SK-N-SH treated with all-trans-retinoic acid at 6 μM for 48 hours (cell line): ENCODE data around the gene SMIM31.

ENCODE experiments used
- ATAC-seq: fragments of 200-7000 bp; cut with Tn5 transposase; 3 replicates; pipeline ENCODE4 v1.9.1; 2020; ENCODE audit warnings: mild to moderate bottlenecking, moderate library complexity
- ARNTL ChIP-seq: fragments of 450-650 bp; formaldehyde crosslinking; IDR thresholded peaks from 2 replicates; pipeline ENCODE4 v1.5.0; 2020; ENCODE audit warnings: low read depth, mild to moderate bottlenecking, moderate library complexity, borderline replicate concordance
- BACH2 ChIP-seq: fragments of 250-450 bp; sonication (Bioruptor Pico); IDR thresholded peaks from 2 replicates; pipeline ENCODE4 v1.9.0; 2021; ENCODE audit warnings: mild to moderate bottlenecking, borderline replicate concordance
- CSDC2 ChIP-seq: fragments of 250-450 bp; sonication (Bioruptor Pico); IDR thresholded peaks from 2 replicates; pipeline ENCODE4 v1.5.0; 2020; ENCODE audit warnings: mild to moderate bottlenecking, moderate library complexity
- ESRRG ChIP-seq: fragments of 250-450 bp; sonication (Bioruptor Pico); IDR thresholded peaks from 2 replicates; pipeline ENCODE4 v1.6.1; 2021; ENCODE audit warnings: mild to moderate bottlenecking
- GLIS3 ChIP-seq: fragments of 250-450 bp; sonication (Bioruptor Pico); IDR thresholded peaks from 2 replicates; pipeline ENCODE4 v1.5.0; 2020; ENCODE audit warnings: mild to moderate bottlenecking, moderate library complexity
- ISL1 ChIP-seq: fragments of 250-450 bp; sonication (Bioruptor Pico); IDR thresholded peaks from 2 replicates; pipeline ENCODE4 v2.1.2; 2022; ENCODE audit warnings: mild to moderate bottlenecking, moderate library complexity
- RARB ChIP-seq: fragments of 250-450 bp; sonication (Bioruptor Pico); IDR thresholded peaks from 2 replicates; pipeline ENCODE4 v1.8.0; 2021; ENCODE audit warnings: mild to moderate bottlenecking, moderate library complexity
- SNAI2 ChIP-seq: fragments of 250-450 bp; sonication (Bioruptor Pico); IDR thresholded peaks from 2 replicates; pipeline ENCODE4 v1.5.0; 2020; ENCODE audit warnings: mild to moderate bottlenecking, moderate library complexity
- TCF4 ChIP-seq: fragments of 250-450 bp; sonication (Bioruptor Pico); IDR thresholded peaks from 2 replicates; pipeline ENCODE4 v1.8.0; 2021; ENCODE audit warnings: mild to moderate bottlenecking, moderate library complexity, borderline replicate concordance
- TOX ChIP-seq: fragments of 250-450 bp; sonication (Bioruptor Pico); IDR thresholded peaks from 2 replicates; pipeline ENCODE4 v1.8.0; 2021; ENCODE audit warnings: mild to moderate bottlenecking, moderate library complexity, borderline replicate concordance
- ZC3H10 ChIP-seq: fragments of 250-450 bp; sonication (Bioruptor Pico); IDR thresholded peaks from 2 replicates; pipeline ENCODE4 v1.5.1; 2021; ENCODE audit warnings: mild to moderate bottlenecking, moderate library complexity
- ZFP3 ChIP-seq: fragments of 250-450 bp; sonication (Bioruptor Pico); IDR thresholded peaks from 2 replicates; pipeline ENCODE4 v1.5.0; 2020; ENCODE audit warnings: mild to moderate bottlenecking, moderate library complexity
- ZFP30 ChIP-seq: fragments of 450-650 bp; formaldehyde crosslinking; IDR thresholded peaks from 2 replicates; pipeline ENCODE4 v1.5.0; 2022; ENCODE audit warnings: mild to moderate bottlenecking, moderate library complexity
- ZNF565 ChIP-seq: fragments of 450-650 bp; formaldehyde crosslinking; conservative IDR thresholded peaks from 2 replicates; pipeline ENCODE4 v1.5.0; 2020; ENCODE audit warnings: low read depth, mild to moderate bottlenecking, moderate library complexity
- ZNF70 ChIP-seq: fragments of 450-650 bp; formaldehyde crosslinking; IDR thresholded peaks from 2 replicates; pipeline ENCODE4 v1.5.0; 2020; ENCODE audit warnings: mild to moderate bottlenecking, moderate library complexity
- ZNF8 ChIP-seq: fragments of 450-650 bp; formaldehyde crosslinking; IDR thresholded peaks from 2 replicates; pipeline ENCODE4 v1.5.0; 2020; ENCODE audit warnings: mild to moderate bottlenecking, moderate library complexity
- TF ChIP-seq, protein P1 (sequence below): fragments of 250-450 bp; sonication (Bioruptor Pico); IDR thresholded peaks from 2 replicates; pipeline ENCODE4 v1.8.0; 2021; ENCODE audit warnings: low read depth, mild to moderate bottlenecking, moderate library complexity, borderline replicate concordance
- TF ChIP-seq, protein P2 (sequence below): fragments of 250-450 bp; sonication (Bioruptor Pico); IDR thresholded peaks from 2 replicates; pipeline ENCODE4 v1.5.0; 2020; ENCODE audit warnings: mild to moderate bottlenecking, moderate library complexity
- TF ChIP-seq, protein P3 (sequence below): fragments of 250-450 bp; sonication (Bioruptor Pico); IDR thresholded peaks from 2 replicates; pipeline ENCODE4 v1.5.1; 2020; ENCODE audit warnings: low read depth, mild to moderate bottlenecking, moderate library complexity
- TF ChIP-seq, protein P4 (sequence below): fragments of 250-450 bp; sonication (Bioruptor Pico); IDR thresholded peaks from 2 replicates; pipeline ENCODE4 v1.5.1; 2021; ENCODE audit warnings: mild to moderate bottlenecking, moderate library complexity

The SMIM31 gene

DNA sequence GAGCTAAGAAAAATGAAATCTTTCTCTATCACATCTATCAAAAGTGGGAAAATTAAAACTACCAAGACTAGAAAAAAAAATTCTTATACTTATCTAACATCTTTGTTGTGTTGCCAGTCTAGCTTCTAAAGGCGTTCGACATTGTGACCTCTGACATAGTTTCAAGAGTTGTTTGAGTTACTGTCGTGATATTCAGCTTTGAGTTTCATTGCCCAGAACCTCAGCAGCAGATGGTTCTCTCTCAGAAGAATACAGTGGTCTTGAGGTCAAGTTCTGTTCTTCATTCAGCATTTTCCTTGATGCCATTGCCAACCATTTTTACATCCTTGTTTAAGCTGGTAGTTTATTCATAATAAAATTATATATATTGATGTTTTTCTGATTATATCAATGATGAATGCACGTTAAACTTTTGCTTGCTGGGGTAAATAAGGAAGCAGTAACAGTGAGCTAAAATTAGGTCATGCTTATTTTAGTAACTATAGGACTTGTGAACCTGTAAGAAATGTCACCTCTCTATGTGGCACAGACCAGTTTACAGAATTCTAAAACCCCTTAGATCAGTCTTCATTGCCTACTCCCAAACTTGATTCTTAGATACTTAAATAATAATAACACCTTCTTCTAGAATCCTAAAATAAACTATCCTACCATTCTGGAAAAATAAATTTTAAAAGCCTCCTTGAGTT is 23.1 kb upstream of the SMIM31 start:
- no peak for ATAC-seq

DNA sequence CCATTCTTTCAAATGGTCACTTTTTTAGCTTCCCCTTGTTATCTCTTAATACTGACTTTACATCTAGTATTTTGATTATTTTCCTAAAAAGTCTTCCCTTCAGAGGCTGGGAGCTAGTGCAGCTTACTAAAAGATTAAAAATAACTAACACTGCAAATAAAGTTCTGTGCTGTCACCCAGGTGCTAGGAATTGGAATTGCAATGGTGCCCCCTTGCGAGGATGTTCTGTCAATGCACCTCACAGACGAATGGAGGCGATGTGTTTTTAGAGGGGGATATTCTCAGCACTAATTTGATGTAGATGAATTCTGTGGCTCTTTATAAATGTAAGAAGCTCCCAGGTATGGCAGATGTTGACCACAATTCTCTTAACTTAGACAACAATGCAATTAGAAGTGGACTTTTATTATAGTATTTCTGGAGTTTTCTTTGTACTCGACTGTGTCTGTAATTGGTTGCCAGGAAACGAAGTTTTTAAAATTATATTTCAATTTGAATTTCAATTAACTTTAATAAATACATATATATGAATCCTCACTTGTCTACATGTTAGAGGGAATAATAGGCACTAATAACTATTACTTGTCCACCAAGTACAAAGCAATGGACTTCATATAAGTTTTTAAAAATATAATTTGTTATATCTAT is 22.0 kb upstream of the SMIM31 start:
- TF ChIP-seq TOX (no peak), ZNF565 (no peak), ZNF8 (CRISPR knock-in tag) (no peak), CSDC2 (no peak), SNAI2 (CRISPR knock-in tag) (no peak), ESRRG (CRISPR knock-in tag) (no peak), ARNTL (CRISPR knock-in tag) (no peak), GLIS3 (CRISPR knock-in tag) (no peak), ZFP3 (CRISPR knock-in tag) (no peak), BACH2 (no peak)
- TF ChIP-seq, protein P1, sequence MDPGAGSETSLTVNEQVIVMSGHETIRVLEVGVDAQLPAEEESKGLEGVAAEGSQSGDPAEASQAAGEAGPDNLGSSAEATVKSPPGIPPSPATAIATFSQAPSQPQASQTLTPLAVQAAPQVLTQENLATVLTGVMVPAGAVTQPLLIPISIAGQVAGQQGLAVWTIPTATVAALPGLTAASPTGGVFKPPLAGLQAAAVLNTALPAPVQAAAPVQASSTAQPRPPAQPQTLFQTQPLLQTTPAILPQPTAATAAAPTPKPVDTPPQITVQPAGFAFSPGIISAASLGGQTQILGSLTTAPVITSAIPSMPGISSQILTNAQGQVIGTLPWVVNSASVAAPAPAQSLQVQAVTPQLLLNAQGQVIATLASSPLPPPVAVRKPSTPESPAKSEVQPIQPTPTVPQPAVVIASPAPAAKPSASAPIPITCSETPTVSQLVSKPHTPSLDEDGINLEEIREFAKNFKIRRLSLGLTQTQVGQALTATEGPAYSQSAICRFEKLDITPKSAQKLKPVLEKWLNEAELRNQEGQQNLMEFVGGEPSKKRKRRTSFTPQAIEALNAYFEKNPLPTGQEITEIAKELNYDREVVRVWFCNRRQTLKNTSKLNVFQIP (CRISPR knock-in tag), result no peak
- TF ChIP-seq, protein P2, sequence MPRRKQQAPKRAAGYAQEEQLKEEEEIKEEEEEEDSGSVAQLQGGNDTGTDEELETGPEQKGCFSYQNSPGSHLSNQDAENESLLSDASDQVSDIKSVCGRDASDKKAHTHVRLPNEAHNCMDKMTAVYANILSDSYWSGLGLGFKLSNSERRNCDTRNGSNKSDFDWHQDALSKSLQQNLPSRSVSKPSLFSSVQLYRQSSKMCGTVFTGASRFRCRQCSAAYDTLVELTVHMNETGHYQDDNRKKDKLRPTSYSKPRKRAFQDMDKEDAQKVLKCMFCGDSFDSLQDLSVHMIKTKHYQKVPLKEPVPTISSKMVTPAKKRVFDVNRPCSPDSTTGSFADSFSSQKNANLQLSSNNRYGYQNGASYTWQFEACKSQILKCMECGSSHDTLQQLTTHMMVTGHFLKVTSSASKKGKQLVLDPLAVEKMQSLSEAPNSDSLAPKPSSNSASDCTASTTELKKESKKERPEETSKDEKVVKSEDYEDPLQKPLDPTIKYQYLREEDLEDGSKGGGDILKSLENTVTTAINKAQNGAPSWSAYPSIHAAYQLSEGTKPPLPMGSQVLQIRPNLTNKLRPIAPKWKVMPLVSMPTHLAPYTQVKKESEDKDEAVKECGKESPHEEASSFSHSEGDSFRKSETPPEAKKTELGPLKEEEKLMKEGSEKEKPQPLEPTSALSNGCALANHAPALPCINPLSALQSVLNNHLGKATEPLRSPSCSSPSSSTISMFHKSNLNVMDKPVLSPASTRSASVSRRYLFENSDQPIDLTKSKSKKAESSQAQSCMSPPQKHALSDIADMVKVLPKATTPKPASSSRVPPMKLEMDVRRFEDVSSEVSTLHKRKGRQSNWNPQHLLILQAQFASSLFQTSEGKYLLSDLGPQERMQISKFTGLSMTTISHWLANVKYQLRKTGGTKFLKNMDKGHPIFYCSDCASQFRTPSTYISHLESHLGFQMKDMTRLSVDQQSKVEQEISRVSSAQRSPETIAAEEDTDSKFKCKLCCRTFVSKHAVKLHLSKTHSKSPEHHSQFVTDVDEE (CRISPR knock-in tag), result no peak
- TF ChIP-seq, protein P3, sequence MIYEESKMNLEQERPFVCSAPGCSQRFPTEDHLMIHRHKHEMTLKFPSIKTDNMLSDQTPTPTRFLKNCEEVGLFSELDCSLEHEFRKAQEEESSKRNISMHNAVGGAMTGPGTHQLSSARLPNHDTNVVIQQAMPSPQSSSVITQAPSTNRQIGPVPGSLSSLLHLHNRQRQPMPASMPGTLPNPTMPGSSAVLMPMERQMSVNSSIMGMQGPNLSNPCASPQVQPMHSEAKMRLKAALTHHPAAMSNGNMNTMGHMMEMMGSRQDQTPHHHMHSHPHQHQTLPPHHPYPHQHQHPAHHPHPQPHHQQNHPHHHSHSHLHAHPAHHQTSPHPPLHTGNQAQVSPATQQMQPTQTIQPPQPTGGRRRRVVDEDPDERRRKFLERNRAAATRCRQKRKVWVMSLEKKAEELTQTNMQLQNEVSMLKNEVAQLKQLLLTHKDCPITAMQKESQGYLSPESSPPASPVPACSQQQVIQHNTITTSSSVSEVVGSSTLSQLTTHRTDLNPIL (CRISPR knock-in tag), result no peak
- peak; percentile 77 for ATAC-seq

More for the DNA sequence above, 23.1 kb upstream of the SMIM31 start:
- TF ChIP-seq ARNTL (CRISPR knock-in tag), result no peak
- no peak for TF ChIP-seq GLIS3 (CRISPR knock-in tag)
- TF ChIP-seq, protein P4, sequence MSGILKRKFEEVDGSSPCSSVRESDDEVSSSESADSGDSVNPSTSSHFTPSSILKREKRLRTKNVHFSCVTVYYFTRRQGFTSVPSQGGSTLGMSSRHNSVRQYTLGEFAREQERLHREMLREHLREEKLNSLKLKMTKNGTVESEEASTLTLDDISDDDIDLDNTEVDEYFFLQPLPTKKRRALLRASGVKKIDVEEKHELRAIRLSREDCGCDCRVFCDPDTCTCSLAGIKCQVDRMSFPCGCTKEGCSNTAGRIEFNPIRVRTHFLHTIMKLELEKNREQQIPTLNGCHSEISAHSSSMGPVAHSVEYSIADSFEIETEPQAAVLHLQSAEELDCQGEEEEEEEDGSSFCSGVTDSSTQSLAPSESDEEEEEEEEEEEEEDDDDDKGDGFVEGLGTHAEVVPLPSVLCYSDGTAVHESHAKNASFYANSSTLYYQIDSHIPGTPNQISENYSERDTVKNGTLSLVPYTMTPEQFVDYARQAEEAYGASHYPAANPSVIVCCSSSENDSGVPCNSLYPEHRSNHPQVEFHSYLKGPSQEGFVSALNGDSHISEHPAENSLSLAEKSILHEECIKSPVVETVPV, result no peak

DNA sequence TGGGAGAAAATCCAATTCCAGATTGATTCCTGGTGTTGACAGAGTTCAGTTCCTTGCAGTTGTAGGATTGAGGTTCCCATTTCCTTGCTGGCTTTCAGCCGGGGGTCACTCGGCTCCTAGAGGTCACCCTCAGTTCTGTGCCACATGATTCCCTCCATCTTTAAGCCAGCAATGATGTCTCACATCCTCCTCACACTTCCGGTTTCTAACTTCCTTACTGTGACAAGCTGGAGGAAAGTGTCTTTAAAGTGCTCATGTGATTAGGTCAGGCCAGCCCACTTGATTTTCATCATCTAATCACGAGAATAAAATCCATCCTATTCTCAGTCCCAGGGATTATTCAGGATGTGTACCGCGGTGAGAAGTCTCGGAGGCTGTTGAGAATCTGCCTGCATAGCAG is 19.4 kb upstream of the SMIM31 start:
- TF ChIP-seq CSDC2, result no peak
- no peak for TF ChIP-seq ISL1
- TF ChIP-seq ZFP30 (CRISPR knock-in tag), result no peak
- TF ChIP-seq TOX, result no peak
- no peak for TF ChIP-seq ARNTL (CRISPR knock-in tag)
- ATAC-seq, result no peak

DNA sequence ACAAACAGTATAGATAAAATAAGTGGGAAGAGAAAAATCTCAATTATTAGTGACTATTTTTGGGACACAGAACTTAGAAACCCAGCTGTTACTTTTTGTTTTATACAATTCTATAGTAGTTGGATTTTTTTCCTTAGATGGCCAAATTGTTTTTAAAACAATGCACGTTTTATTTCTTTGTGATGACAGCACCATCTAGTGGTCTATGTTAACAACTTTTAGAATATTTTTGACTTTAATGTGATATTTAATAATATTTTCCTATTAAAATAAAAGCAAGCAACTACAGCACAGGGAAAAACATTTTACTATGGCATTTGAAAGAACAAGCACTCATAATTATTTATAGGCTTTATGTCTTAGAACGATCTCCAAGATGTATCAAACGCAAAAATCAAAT is 5.6 kb upstream of the SMIM31 start:
- ATAC-seq, result no peak
- TF ChIP-seq ZNF70 (CRISPR knock-in tag) (no peak), GLIS3 (CRISPR knock-in tag) (no peak), ZC3H10 (CRISPR knock-in tag) (no peak), CSDC2 (no peak), RARB (CRISPR knock-in tag) (no peak), TCF4 (CRISPR knock-in tag) (no peak), BACH2 (no peak), ZFP3 (CRISPR knock-in tag) (no peak), ARNTL (CRISPR knock-in tag) (no peak)
- TF ChIP-seq, protein P3 (CRISPR knock-in tag), result no peak
